Central memory CD4-positive, alpha-beta T cell (primary cell): ENCODE measurements around the gene CLDN6.
A peak's percentile ranks its signal among the peaks of the same experiment; 100 is the strongest.

Experiments
- DNase-seq: peaks from one replicate; pipeline ENCODE4 v3.0.0; 2022

CLDN6 gene

DNA sequence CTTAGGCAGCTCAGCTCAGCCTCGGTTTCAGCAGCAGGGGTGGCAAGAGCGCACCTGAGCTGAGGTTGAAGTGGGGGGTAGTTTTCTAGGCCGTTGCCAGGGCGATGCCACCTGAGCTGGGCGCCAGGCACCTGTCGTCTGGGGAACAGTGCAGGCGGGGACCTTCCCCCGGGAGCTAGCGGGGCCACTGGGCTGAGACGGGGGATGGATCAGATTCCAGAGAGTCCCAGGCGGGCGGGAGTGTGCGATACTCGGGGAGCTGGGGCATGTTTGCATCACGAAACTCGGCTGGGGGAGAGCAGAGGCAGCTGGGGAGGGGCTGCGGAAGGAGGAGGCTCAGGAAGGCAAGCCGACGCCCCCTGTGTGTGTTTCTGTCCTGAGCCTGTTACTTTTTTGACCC, 5.7 kb downstream of the CLDN6 start:
- DNase-seq, result no peak

DNA sequence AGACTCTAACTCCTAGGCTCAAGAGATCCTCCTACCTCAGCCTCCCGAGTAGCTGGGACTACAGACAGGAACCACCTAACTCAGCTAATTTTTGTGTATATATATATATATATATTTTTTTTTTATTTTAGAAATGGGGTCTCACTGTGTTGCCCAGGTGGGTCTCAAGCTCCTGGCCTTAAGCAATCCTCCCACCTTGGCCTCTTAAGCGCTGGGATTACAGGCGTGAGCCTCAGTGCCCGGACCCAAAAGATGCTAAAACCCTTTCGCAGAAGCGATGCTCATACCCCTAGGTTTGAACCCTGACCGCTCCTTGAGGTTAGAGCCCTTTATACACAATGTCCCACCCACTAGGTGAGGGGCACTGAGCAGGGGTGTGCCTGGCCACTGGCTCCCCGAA, 7.5 kb downstream of the CLDN6 start:
- DNase-seq, result no peak

DNA sequence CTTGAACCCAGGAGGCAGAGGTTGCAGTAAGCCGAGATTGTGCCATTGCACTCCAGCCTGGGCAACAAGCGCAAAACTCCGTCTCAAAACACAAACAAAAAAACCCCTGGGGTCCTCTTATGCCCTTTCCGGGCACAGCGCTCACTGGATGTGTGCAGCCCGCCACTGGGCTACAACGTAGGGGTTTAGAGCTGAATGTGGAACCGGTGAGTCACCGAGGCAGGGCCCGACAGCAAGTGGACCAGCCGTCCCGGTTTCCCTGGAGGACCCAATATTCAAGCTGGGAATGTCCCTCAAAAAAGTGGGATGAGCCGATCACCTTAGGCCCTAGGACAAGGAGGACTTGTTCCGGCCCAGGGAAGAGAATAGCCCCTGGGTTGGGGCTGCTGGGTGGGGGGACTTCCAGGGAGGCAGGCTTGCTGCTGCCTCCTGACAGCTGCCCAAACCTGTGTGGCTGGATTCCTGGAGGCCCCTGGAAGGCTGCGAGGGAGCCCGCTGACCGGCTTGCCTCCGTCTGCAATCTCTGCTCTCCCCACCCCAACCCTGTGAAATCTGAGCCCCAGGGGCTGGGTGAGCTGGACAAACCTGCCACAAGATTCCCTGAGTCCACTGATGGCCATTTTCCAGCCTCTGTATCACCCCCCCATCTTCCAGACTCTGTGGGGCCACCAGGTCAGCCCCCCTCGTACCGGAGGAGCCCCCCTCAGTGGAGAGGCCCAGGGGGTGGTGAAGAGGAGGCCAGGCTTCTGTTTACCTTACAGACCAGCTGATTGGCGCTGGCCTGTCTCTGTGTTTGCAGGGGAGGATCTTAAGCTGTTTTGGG, 8.2 kb downstream of the CLDN6 start:
- DNase-seq, result no peak

DNA sequence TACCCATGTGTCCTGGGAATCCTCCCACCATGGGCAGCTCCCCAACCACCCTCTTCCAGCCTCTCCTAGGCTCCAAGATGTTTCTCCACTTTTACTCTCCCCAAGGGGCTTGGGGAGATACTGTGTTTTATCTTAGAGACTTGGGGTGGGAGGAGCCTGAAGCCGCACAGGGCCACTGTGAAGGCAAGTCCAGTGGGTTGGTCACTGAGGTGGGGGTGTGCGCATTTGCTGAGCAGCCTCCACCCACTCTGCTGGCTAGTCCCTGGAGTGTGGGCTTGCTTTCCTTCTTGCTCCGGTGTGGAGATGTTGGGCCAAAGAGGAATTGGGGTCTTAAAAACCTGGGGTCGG, 9.3 kb downstream of the CLDN6 start:
- DNase-seq, result no peak

DNA sequence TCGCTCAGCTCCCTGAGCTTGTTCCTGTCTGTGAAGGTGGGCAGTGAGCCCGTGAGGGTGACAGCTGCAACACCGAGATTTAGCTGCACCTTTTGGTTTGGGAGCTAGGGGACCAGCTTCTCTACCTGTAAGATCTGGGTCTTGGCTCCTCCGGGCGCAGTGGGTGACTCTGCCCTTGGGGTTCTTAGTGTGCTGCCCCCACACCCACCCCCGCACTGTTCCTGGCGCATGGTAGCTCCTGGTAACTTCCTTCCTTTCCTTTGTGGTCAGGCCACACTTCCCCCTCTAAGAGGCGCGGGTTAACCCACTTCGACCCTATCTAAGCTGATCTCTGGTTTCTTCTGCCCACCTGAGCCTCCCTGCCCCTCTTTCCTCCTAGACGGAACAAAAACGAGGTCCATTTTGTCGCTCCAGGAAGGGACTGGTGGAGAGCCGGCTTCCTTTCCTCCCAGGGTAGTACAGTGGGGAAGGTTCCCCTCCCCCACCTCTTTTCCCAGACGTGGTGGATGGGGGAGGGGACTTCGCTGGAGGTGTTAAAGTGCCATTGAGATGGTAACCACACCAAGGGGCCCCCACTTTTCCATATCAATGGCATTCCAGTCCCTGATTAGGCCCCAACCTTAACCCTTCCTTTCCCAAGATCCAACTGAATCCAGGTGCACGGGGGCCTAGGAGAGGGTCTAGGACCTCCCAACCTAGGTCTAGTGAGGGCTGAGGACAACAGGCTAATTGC, 9.9 kb downstream of the CLDN6 start:
- no peak for DNase-seq

DNA sequence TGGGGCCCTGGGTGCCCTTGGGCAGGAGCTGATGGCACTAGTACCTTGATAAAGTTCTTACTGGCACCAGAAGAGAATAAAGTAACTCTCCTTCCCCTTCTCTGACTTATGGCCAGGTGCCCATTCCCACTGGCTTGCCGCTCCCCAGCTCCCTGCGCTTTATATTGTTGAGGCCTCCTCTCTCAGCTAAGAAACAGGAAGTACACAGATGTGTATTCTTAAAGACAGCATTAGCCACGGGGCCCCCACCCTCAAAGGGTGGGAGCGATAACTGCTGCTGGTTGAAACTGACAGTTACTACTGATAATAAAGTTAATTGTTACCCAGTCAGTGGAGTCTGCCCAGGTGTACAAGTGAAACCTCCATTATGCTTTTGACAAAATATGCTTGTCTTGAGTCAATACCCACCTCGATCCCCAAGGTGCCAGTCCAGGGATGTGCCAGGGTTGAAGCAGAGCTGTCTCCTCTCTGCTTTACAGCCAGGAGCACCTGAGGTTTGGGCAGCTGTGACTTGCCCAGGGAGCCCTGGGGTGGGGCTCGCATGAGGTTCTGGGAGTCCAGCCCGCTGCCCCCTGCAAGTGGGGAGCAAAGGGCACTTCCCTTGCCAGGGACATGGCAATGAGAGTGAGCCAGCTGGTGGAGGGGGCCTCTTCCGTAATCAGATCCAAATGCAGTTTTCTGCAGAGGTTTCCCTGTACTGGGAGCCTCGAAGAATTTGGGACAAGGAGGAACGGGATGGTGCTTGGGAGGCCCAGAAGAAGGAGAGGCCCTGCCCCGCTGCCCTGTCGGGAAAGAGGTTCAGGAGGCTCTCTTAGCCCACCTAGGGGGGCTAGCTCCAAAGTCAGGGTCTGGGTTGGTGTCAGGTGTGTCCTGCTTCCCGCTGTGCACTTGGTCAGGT, 10.7 kb downstream of the CLDN6 start:
- DNase-seq, result no peak

DNA sequence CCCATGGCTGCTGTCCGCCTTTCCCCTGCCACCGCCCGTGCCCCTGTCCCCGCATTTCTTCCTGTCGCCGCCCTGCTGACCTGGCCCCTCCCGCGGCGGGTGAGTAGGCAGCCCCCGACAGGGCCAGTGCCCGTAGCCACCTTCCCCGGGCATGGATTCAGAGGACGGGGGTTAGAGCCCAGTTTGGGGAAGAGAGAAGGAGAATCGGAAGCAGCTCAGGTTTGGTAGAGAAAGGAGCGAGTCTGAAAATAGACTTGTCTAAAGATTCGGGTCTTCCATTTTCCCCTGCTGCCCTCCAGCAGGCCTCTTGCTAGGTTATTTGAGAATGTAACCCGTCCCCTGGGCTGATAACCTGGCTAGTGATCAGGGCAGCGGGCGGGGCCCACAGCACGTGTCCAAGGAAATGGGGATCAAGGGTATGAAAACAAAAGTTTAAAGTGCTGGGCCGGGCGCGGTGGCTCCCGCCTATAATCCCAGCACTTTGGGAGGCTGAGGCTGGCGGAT, 13.2 kb downstream of the CLDN6 start:
- no peak for DNase-seq

DNA sequence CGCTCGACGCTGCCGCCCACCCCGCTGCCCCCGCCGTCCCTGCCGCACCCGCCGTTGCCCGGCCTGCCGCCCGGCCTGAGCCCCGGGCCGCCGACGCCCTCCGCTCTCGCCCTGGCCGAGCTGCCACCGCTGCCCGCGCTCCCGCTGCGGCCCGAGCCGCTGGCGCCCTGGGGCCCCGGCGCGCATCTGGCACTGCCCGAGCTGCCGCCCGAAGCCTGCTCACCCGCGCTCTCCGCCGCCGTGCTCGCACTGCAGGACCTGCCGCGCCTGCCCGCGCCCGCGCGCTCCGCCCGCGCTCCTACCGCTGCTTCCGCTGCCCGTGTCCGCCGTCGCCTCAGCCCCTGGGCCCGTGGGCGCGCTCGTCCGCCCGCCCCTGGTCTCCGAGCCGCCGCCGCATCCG, 13.7 kb downstream of the CLDN6 start:
- DNase-seq, result no peak

DNA sequence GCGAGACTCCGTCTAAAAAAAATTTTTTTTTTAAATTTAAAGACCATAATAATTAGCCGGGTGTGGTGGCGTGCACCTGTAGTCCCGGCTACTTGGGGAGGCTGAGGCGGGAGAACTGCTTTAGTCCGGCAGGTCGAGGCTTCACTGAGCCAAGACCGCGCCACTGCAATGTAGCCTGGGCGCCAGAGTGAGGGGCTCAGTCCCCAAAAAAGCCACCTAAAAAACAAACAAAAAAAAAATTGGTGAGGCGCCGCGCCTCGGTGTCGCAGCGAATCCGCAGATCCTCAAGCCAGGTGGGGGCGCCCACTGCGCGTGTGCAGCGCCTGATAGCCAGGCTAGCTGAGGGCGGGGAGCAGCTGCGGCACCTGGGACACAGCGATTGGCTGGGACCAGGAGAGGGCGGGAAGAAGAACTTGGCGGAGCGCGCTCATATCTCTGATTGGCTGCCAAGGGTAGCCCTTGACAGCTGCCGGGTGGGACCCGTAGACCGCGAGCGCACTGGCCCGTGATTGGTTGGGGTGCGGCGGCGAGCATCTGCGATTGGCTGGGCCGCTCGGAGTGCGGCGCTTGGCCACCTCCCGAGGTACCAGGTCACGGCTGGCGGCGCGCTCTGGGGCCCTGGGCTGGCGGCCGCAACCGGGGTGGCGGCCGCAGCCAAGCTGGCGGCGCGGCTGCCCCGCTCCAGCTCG, 14.3 kb downstream of the CLDN6 start:
- DNase-seq, result peak; percentile 96

DNA sequence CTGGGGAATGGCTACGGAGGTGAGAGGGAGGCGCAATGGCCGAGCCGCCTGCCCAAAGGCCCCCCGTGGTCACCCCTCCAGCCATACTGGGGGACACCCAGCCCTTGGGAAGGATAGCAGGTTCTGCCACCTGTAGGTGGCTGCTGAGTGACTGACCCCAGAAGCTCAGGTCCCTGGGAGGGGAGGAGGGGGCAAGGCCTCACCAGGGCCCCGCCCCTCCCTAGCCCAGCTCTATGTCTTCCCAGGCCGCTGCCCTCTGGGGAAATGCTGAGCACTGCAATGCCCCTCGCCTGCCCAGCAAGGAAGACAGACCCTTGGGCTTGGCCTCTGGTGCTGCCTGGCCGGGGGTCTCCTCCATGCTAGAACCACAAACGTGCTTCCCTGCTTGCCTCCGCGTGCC, 16.7 kb downstream of the CLDN6 start:
- no peak for DNase-seq

DNA sequence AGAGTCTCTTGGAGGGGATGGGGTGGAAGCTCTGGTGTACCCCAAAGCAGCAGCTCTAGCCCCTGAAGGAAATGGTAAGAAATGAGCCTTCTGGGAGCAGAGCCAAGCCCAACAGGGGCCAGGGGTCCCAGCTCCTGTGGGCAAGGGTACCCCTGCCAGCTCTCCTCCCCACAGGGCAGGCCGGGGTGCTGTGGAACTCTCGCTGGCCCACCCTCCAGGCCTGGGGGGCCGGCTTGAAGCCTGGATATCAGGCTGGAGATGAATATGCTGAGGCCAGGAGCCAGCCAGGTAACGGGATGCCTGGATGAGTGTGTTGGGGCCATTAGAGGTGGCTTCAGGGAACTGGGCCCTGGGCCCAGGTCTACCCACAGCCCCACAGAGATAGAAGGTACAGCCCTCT, 17.4 kb downstream of the CLDN6 start:
- no peak for DNase-seq

DNA sequence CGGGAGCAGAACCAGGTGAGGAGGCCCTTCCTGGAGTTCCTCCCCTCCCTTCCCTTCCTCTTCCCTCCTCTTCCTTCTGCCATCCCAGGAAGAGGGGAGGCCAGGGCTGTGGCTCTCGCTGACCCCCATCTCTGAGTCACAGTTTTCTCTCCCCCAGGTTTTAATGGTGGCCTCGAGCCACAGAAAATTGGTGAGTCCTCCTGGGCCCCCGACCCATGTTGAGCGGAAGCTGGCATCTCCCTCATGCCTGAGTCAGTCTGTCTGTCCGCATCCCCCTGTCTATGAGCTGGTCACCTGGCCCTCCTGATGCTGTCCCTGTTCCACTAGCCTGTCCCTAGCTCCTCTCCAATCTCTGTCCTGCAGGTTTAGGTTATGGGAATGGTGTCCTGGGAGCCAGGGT, 18.1 kb downstream of the CLDN6 start:
- DNase-seq, result no peak

DNA sequence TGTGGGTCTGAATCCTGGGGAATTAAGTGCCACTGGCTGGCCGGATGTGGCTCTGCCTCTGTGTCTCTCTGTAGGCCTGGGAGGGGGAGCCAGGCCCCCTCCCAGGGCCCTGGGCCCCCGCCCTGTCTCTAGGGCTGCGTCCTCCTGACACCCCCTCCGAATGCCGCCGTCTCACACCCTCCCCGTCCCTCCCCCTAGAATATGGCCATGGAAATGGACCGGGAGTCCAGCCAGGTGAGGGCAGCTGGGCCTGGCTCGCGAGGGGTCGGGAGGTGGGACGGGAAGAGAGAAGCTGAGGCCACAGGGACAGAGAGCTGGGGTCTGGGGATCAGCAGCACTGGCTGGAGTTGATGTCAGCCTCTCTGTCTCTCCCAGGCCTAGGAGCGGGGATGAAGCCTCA, 21.7 kb downstream of the CLDN6 start:
- no peak for DNase-seq

DNA sequence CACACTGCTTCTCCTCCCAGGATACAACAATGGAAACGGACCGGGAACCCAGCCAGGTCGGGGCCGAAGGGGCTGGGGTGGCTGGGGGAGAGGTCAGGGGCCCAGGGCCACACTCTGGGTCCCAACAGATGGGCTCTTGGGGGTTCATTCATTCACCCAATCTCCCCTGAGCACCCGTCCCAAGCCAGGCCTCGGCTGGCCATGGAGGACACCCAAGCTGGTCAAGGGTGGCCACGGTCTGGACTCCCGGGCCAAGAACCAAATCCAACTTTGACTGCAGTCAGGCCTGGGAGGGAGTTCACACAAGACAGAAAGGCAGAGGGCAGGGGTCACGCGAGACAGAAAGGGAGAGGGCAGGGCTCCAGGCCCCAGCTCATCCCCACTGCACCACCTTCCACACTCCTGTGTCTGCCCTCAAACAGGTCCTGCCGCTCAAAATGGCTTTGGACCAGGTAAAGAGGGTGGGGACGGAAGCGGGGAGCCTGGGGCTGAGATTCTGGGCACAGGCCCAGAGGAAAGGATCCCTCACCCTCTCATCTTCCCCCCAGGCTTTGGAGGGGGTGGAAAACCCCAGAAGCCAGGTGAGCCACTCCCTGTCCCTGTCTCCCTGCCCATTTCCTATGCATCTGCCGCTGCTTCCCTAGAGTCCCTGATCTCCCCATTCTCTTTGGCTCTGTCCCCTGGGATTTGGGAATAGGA, 25.5 kb downstream of the CLDN6 start:
- no peak for DNase-seq

DNA sequence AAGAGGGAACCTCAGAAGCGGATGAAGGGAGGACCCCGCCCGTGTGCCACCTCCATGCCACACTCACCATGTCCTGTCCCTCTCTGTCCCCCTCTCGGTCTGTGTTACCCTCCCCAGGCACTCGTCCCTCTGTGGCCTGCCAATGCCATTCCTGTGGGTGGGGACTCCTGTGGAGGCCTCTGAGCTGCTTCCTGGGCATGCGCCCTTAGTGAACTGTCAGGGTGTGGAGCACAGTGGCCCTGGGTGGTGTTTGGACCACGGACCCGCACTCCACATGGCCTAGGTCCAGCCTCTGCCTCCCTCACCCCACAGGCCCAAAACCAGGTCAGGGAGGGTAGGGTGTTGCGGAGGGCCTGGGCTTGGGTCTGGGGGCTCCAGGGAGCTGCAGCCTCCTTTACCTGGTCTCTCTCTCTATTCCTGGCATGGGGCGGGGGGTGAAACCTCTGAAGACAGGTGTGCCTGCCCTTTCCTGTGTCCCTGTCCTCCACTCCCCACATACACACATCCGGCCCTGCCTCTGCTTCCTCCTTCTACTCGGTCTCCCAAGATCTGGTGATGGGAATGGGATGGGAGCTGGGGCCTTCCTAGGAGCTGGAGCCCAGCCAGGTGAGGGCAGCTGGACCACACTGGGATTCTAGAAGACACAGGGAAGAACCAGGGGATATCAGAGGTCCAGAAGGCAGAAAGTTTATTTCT, 26.3 kb downstream of the CLDN6 start:
- no peak for DNase-seq

DNA sequence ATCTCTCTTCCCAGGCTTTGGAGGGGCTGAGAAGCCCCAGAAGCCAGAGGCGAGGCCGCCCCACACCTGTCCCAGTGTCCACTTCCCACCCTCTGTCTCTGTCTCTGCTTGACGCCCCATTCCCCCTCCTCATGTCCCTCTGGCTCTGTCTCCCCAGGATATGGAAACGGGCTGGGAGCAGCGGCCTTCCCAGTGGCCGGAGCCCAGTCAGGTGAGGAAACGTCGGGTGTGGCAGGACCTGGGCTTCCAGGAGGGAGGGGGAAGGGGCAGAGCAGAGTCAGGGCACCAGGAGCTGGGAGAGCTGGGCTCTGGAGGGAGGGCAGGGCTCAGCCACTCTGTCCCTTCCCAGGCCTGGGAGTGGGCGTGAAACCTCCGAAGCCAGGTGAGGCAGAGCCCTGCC, 27.1 kb downstream of the CLDN6 start:
- no peak for DNase-seq

DNA sequence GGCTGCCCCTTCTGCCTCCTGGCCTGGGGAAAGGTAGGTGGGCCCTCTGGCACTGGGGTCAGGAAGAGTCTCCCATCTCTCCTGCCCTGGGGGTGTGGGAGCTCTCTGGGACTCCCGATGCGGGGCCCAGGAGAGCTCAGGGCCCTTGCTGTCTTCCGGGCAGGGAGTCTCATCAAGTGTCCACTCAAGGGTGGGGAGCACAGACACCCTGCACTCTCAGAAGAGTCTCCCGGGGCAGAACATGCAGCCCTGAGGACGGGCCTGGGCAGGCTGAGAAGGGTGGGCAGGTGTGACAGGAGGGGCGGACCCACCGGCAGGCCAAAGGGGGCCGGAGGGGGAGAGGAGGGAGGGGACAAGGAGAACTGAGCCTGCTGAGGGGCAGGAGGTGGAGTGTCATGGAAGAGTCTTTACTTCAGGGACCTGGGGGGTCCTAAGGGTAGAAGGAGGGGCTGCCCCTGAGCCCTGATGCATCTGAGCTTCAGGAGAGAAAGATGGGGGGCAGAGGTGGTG, 29.3 kb downstream of the CLDN6 start:
- no peak for DNase-seq

DNA sequence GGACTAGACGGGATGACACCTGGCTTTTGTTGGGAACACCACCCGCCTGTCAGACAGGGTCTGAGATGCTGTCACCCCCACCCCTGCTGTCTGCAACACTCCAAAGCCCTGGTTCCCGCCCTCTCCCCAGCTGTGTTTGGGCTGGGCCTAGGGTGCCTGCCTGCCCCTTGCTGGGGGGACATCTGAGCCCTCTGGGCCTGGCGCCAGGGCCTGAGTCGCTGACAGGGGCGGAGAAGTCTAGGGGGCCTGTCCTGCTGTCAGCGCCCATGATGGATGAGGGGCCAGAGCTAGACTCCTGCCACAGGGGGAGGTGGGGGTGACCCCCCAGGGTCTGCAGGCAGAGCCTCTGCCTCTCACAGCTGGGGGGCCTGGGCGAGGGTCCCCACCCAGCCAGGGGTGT, 30.1 kb downstream of the CLDN6 start:
- DNase-seq, result no peak

DNA sequence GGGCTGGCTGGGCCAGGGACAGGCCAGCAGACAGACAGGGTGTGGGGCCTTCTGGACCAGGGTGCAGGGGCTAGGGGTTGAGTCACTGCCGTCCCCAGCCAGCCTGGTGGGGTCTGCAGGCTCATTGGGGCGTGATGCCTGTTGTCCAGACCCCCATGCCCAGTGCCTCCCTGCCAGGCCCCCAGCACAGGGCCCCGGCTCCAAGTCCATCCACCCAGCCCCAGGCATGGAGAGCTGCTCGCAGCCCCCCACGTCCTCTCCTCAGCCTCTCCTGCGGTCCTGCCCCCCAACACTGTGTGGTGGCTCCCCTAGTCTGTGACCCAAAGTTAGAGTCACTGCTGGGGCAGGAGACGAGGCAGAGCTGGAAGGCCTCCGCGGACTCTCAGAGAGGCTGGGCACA, 30.7 kb downstream of the CLDN6 start:
- DNase-seq, result no peak

DNA sequence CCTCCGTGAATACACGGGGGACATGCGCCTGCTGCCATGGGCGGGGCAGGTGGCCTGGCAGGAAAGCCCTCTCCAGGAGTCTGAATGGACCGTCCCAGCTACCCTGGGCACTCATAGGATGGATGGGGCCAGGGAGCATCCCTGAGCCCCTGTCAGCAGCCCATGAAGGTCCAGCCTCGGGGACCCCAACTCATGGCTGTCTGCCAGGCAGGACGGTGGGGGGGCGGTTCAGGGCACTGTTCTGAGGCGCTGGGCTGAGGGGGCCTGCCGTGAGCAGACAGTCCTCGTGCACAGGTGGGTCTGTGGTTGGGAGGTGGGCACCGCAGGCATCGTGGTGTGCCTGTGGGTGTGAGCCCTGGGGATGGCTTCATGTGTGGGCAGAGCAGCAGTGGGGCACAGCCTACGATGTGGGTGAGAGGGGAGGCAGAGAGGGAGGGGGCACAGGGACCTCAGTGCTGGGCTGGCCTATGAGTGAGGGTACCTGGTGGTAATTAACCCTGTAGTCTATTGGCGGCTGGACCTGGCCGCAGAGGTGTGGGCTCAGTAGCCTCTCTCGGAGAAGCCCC, 31.3 kb downstream of the CLDN6 start:
- no peak for DNase-seq

DNA sequence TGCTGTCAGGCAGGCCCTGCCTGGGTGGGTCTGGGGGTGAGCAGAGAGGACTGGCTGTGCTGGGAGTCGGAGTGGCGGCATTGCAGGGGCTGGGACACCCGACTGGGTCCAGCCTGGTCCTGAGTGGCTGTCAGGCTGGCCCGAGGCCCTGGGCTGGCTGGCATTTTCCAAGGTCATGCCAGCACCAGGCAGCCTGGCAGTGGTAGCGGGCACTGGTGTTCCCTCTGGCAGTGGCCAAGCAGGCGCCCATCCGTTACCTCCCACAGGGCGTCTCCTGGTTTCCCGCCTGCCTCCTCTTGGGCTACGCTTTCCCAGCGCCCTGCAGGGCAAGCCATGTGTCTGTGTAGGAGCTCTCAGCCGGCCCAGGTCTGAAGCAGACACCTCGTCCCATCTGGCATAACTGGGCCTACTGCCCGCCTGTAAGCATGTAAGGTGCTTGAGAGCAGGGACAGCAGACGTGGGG, 32.1 kb downstream of the CLDN6 start:
- DNase-seq, result no peak
